CD14-positive monocyte (primary cell): Measurements from ENCODE around the gene DCP1B. TPM values are rescaled to one million over a fixed set of nuclear protein-coding genes. Genes with fewer than 3 reads are reported as not detected.

Source experiments
- DNase-seq, 3 donors: peaks; one replicate each; pipeline ENCODE4 v3.0.0-alpha.2; 2011 to 2022
- H2AFZ ChIP-seq: 2 replicates; pipeline ENCODE4 v1.6.0; 2012; ENCODE audit warnings: mild to moderate bottlenecking, low read depth, low read length, inconsistent platforms; ENCODE audit not compliant: insufficient read depth, poor library complexity, severe bottlenecking
- H3K27ac ChIP-seq, 2 donors: 1 replicate in 1 of 2; 2 replicates in 1 of 2; pipeline ENCODE4 v1.5.1; 2012 to 2013; ENCODE audit warnings: low read length in 2 of 2, control low read depth in 1 of 2, inconsistent platforms in 1 of 2, low read depth in 1 of 2, mild to moderate bottlenecking in 1 of 2
- H3K27me3 ChIP-seq, 2 donors: one replicate each; pipeline versions ENCODE4 v1.6.0 to v1.6.1; 2011 to 2013; ENCODE audit warnings: low read length in 2 of 2; ENCODE audit not compliant: control insufficient read depth in 2 of 2, insufficient read depth in 2 of 2
- H3K36me3 ChIP-seq, 2 donors: replicated peaks in 1 of 2; 1 replicate in 1 of 2; 2 replicates in 1 of 2; pipeline versions ENCODE4 v1.5.1 to v1.6.1; 2012 to 2013; ENCODE audit warnings: low read length in 2 of 2, control low read depth in 1 of 2, inconsistent platforms in 1 of 2, mild to moderate bottlenecking in 1 of 2; ENCODE audit not compliant: insufficient read depth in 2 of 2, control insufficient read depth in 1 of 2
- H3K4me1 ChIP-seq, 2 donors: 1 replicate in 1 of 2; 2 replicates in 1 of 2; pipeline versions ENCODE4 v1.5.1 to v1.6.1; 2012 to 2013; ENCODE audit warnings: low read length in 2 of 2, control low read depth in 1 of 2, inconsistent platforms in 1 of 2, mild to moderate bottlenecking in 1 of 2, moderate library complexity in 1 of 2; ENCODE audit not compliant: insufficient read depth in 2 of 2, control insufficient read depth in 1 of 2
- H3K4me2 ChIP-seq: replicated peaks from 2 replicates; pipeline ENCODE3; 2012; ENCODE audit warnings: low read length, moderate library complexity, mild to moderate bottlenecking; ENCODE audit not compliant: poor library complexity, severe bottlenecking; ENCODE audit errors: extremely low read depth
- H3K4me3 ChIP-seq, 3 experiments: fragments of 200-600 bp in 1 of 3; sonication (generic) in 1 of 3; replicated peaks in 1 of 3; 1 replicate in 2 of 3; 2 replicates in 1 of 3; pipeline ENCODE4 v1.5.1; 2011 to 2013; ENCODE audit warnings: low read length in 3 of 3, mild to moderate bottlenecking in 3 of 3, control low read depth in 2 of 3, low read depth in 2 of 3, inconsistent platforms in 1 of 3, moderate library complexity in 1 of 3
- H3K79me2 ChIP-seq: 2 replicates; pipeline ENCODE4 v1.6.0; 2012; ENCODE audit warnings: mild to moderate bottlenecking, control low read depth, inconsistent platforms, low read length, moderate library complexity; ENCODE audit not compliant: insufficient read depth
- H3K9ac ChIP-seq: 2 replicates; pipeline ENCODE4 v1.6.0; 2017; ENCODE audit warnings: low read length, mild to moderate bottlenecking; ENCODE audit not compliant: insufficient read depth, poor library complexity, severe bottlenecking
- H3K9me3 ChIP-seq, 2 donors: replicated peaks in 1 of 2; 1 replicate in 1 of 2; 2 replicates in 1 of 2; pipeline versions ENCODE4 v1.5.1 to v1.6.1; 2012 to 2013; ENCODE audit warnings: low read length in 2 of 2, control low read depth in 1 of 2; ENCODE audit not compliant: control insufficient read depth in 1 of 2, insufficient read depth in 1 of 2
- H4K20me1 ChIP-seq: 2 replicates; pipeline ENCODE4 v1.6.0; 2012; ENCODE audit warnings: mild to moderate bottlenecking, low read length, control low read depth, moderate library complexity; ENCODE audit not compliant: insufficient read depth
- H3K27ac Mint-ChIP-seq, 7 donors: one replicate each; pipeline ENCODE4 v1.8.0; 2020; ENCODE audit warnings: mild to moderate bottlenecking in 7 of 7, mixed read lengths in 7 of 7, moderate library complexity in 6 of 7, inconsistent platforms in 2 of 7
- H3K27me3 Mint-ChIP-seq, 3 donors: one replicate each; pipeline ENCODE4 v1.8.0; 2021 to 2022; ENCODE audit warnings: low read depth in 3 of 3, mild to moderate bottlenecking in 3 of 3, mixed read lengths in 3 of 3, moderate library complexity in 3 of 3, inconsistent platforms in 1 of 3
- H3K36me3 Mint-ChIP-seq, 2 donors: one replicate each; pipeline ENCODE4 v1.8.0; 2020; ENCODE audit warnings: mixed read lengths in 2 of 2, inconsistent platforms in 1 of 2, mild to moderate bottlenecking in 1 of 2
- H3K4me1 Mint-ChIP-seq: one replicate; pipeline ENCODE4 v1.8.0; 2020; ENCODE audit warnings: mild to moderate bottlenecking, mixed read lengths
- H3K4me3 Mint-ChIP-seq, 2 donors: one replicate each; pipeline ENCODE4 v1.8.0; 2020; ENCODE audit warnings: mild to moderate bottlenecking in 2 of 2, mixed read lengths in 2 of 2, moderate library complexity in 1 of 2
- H3K9me3 Mint-ChIP-seq, 7 donors: one replicate each; pipeline ENCODE4 v1.8.0; 2020 to 2022; ENCODE audit warnings: mixed read lengths in 7 of 7, mild to moderate bottlenecking in 6 of 7, moderate library complexity in 6 of 7, inconsistent platforms in 2 of 7
- CTCF ChIP-seq: fragments of 200-600 bp; IDR thresholded peaks from one replicate; pipeline ENCODE4 v1.8.0; 2022; ENCODE audit warnings: antibody characterized with exemption, mild to moderate bottlenecking
- WGBS: methylation state at CpG from one replicate; pipeline ENCODE4 v1.1.5; 2013; ENCODE audit warnings: missing lambda C conversion rate; ENCODE audit not compliant: insufficient coverage; 5-methylcytosine and 5-hydroxymethylcytosine counted together
- intact Hi-C, 2 donors: fragments of 100-400 bp; cut with micrococcal nuclease; formaldehyde crosslinking; loops; one replicate each; pipeline versions ENCODE4 v1.15.0 to v1.15.1; 2023
- polyA plus RNA-seq, 3 donors: library from polyadenylated mRNA; depleted of rRNA in 1 of 3; unstranded in 2 of 3; stranded (reverse) in 1 of 3; fragments of 300-500 nt in 2 of 3; fragments of >200 nt in 1 of 3; fragmentation: Illumina TruSeq in 2 of 3; gene quantifications; 1 replicate in 2 of 3; 2 replicates in 1 of 3; pipeline ENCODE4 v1.2.3, GENCODE V29; 2012 to 2021

Gene DCP1B
- polyA plus RNA-seq, 3 donors: 3.6 to 5.1 (median 4.9) TPM

- Histone ChIP-seq H3K4me3 (peak overlapping the region; percentile 60 to 94 (median 66)), H3K9me3 (no peaks in the 10 kb centered on the region), H3K27ac (peak overlapping the region; percentile 86 to 99), H3K79me2 (peaks cover 35% of the 10 kb centered on the region), H3K4me2 (peak overlapping the region; percentile 81), H4K20me1 (no peaks in the 10 kb centered on the region), H3K4me1 (peaks cover 36 to 52% of the 10 kb centered on the region in 2 donors), H3K36me3 (peaks cover 0 to 3% of the 10 kb centered on the region in 2 donors), H2AFZ (peak overlapping the region; percentile 87), H3K27me3 (no peaks in the 10 kb centered on the region), H3K9ac (peak overlapping the region; percentile 96)
- Mint-ChIP-seq H3K27me3 (peaks cover 2 to 10% (median 6%) of the 10 kb centered on the region in 3 donors), H3K9me3 (peaks cover 0 to 1% (median 0%) of the 10 kb centered on the region in 7 donors), H3K27ac (peak overlapping the region in 6 of 7 donors; percentile 49 to 99 (median 88)), H3K36me3 (peaks cover 10 to 14% of the 10 kb centered on the region in 2 donors), H3K4me1 (peaks cover 55% of the 10 kb centered on the region), H3K4me3 (peak overlapping the region; percentile 95 to 96)
- 50% methylated on average over 1 of the region's 6 CpGs for WGBS
- intact Hi-C loops: no loop called here
- TF ChIP-seq CTCF: no peak
- peak in 1 of 3 donors; percentile 5 for DNase-seq
These were observed 85.4 kb downstream of the DCP1B start for GRCh38 chr12:1918884-1919236.

GRCh38 chr12:1918081-1918883, 86.0 kb downstream of the DCP1B start, which contains the start of gene CACNA2D4:
CACNA2D4 (minus strand) TSS chr12:1918652; CDS start chr12:1918473, 179 bp downstream.
- Histone ChIP-seq H3K79me2 (peaks cover 35% of the 10 kb centered on the region), H3K4me1 (peaks cover 36 to 48% of the 10 kb centered on the region in 2 donors), H3K27ac (peak within 1 kb of the TSS; percentile 86 to 99), H3K4me3 (peak within 1 kb of the TSS; percentile 60 to 94 (median 66)), H3K9me3 (no peaks in the 10 kb centered on the region), H3K27me3 (no peaks in the 10 kb centered on the region), H2AFZ (peak within 1 kb of the TSS; percentile 87), H3K36me3 (peaks cover 0 to 3% of the 10 kb centered on the region in 2 donors), H4K20me1 (no peaks in the 10 kb centered on the region), H3K4me2 (peak within 1 kb of the TSS; percentile 81), H3K9ac (peak within 1 kb of the TSS; percentile 96)
- H3K4me1 Mint-ChIP-seq: peaks cover 49% of the 10 kb centered on the region
- H3K4me3 Mint-ChIP-seq: peak within 1 kb of the TSS; percentile 95 to 96
- peak within 1 kb of the TSS; percentile 94 to 99 (median 97) for H3K27ac Mint-ChIP-seq
- WGBS: 0% methylated on average over 7 of the region's 18 CpGs
- H3K27me3 Mint-ChIP-seq: peaks cover 2 to 6% (median 6%) of the 10 kb centered on the region in 3 donors
- H3K9me3 Mint-ChIP-seq: peaks cover 0 to 1% (median 0%) of the 10 kb centered on the region in 7 donors
- no peak for TF ChIP-seq CTCF
- intact Hi-C loops: no loop called here
- peaks cover 10 to 14% of the 10 kb centered on the region in 2 donors for H3K36me3 Mint-ChIP-seq
- peak in 2 of 3 donors; percentile 7 to 30 for DNase-seq
